Measurements from ENCODE around the gene VANGL2.
"Not testable (repeated sequence)": the region's sequence is repeated elsewhere in the genome, so short reads cannot be mapped to it uniquely, and the experiment has no call there.

The VANGL2 gene

DNA sequence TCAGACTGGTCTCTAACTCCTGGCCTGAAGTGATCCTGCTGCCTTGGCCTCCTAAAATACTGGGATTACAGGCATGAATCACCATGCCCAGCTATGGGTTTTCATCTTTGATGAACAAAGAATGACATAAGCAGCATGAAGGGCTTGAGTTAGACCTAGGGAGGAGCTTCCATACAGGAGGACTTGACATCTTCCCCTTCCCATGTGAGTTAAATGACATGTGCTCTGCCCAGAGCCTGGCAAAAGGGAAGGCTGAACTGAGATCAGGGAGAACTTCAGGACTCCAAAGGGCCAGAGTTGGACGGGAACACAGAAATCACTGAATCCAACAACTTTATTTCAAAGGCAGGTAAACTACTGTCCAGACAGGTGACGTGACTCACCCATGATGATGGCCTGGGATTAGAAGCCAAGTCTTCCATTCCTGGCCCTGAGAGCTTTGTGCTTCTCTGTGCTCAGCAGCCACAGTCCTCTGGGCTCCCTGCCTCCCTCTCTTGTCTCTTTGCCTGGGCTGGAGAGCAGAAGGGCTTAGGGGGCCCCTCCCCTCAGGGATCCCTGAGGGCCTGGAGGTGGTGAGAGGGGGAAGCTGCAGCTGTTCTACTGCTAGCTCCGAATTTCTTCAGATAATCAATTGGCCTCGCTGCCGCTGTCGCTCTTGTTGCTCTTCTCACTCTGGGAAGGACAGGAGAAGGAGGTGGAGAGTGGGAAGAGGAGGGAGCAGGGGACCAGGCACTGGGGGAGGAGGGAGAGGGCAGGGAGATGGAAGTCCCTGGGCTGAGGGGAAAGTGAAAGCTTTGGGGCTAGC is 25.9 kb upstream of the VANGL2 start:
- Mint-ChIP-seq H3K9me3 (no peaks in the 10 kb centered on the region), H3K27ac (ENCODE audit: low read depth) (no peak overlapping the region), H3K36me3 (ENCODE audit: insufficient read depth) (peaks cover 4% of the 10 kb centered on the region), H3K27me3 (no peaks in the 10 kb centered on the region), H3K4me3 (no peak overlapping the region), H3K4me1 (peaks cover 17% of the 10 kb centered on the region)
- DNase-seq (ENCODE audit: low spot score in 2 of 2) (no peak), ATAC-seq (replicated peaks; ENCODE audit: extremely low read depth, poor library complexity, severe bottlenecking) (no peak)

DNA sequence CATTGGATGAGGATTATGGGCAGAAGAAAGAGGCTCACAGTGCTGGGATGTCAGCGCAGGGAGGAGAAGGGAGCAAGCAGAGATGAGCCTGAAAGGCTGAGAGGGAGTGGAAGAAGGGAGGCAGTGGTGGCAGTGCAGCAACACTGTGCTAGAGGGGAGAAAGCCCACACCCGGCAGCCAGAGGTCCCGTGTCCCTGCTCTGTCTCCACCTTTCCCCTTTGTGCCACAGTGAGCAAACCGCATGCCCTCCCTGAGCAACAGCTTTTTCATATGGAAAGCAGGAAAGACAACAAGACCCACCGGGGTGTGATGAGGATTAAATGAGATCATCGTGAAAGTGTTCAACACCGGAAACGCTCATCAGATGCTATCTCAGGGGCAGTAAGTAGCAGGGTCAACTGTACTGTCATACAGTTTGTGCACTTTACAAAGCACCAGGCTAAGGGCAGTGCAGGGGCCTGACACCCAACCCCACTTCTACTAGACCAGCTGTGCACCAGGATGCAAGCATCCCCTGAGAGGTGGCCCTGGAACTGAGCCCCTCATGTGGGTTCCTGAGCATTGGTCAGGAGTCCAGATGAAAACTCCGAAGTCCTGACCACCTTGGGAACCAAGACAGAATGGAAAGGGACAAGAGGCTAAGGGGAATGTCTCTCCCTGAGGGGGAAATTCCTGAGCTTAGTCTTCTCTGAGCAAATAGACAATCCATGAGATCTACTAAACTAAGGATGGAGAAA is 24.4 kb upstream of the VANGL2 start:
- no peaks in the 10 kb centered on the region for H3K9me3 Mint-ChIP-seq
- peaks cover 4% of the 10 kb centered on the region for H3K36me3 Mint-ChIP-seq (ENCODE audit: insufficient read depth)
- peak; percentile 42 for ATAC-seq (replicated peaks; ENCODE audit: extremely low read depth, poor library complexity, severe bottlenecking)
- no peak for DNase-seq (ENCODE audit: low spot score in 2 of 2)
- H3K27ac Mint-ChIP-seq (ENCODE audit: low read depth), result peak overlapping the region; percentile 58
- H3K4me3 Mint-ChIP-seq, result no peak overlapping the region
- no peaks in the 10 kb centered on the region for H3K27me3 Mint-ChIP-seq
- H3K4me1 Mint-ChIP-seq, result peaks cover 17% of the 10 kb centered on the region

DNA sequence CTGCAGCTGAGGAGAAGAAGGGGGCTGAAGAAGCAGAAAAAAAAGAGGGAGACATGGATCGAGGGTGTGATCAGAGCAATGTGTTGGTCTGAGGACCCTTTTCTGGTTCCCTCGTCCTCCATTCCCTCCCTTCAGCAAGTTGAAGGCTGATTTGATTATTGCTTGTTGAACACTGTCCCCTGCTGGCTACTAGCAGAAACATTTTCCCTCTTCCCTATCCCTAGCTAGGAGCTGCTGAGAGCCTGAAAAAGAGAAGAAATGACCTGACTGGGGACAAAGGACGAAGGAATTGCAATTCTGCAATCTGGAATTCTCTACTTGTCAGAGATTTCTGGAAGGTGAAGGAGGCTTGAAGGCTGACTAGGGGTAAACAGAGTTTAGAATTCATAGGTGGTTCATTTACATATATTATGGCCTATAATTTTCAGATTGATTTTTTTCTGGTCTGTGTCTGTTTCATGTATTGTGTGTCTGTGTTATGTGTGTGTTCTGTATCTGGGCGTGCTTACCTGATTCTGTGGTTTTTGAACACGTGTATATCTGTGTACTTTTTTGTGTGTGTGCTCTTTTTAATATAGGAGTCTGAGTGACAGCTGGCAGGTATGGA is 23.7 kb upstream of the VANGL2 start:
- H3K36me3 Mint-ChIP-seq (ENCODE audit: insufficient read depth), result peaks cover 4% of the 10 kb centered on the region
- no peak overlapping the region for H3K4me3 Mint-ChIP-seq
- H3K27ac Mint-ChIP-seq (ENCODE audit: low read depth), result peak overlapping the region; percentile 58

DNA sequence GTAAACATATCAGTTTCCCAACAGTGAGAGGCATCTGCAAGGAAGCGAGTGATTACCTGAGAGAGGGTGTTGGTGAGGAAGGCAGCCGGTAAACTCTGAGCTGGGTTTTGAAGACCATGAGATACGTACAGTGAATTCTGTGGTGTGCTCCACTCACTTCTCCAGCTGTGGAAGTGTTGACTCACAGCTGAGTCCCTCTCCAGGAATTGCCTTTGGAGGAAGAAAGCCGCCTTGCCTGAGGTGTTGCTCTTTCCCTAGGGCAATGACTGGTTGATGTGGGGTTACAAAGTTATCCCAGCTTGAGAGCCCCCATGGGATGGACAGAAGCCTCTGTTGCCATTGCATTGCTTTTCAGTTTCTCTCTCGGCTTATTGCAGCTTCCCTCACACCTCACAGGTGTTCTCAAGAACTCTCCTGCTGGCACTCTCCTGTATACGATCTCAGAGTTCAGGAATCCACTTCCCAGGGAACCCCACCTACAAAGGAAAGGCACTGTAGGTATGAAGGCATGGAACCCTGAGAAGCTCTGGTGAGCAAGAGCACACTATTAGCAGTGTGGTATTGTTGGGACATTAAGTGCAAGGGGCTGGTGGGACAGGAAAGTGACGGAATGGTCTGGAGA is 22.7 kb upstream of the VANGL2 start:
- Mint-ChIP-seq H3K4me3 (no peak overlapping the region), H3K27ac (ENCODE audit: low read depth) (no peak overlapping the region), H3K9me3 (no peaks in the 10 kb centered on the region), H3K4me1 (peaks cover 17% of the 10 kb centered on the region), H3K36me3 (ENCODE audit: insufficient read depth) (peaks cover 4% of the 10 kb centered on the region), H3K27me3 (no peaks in the 10 kb centered on the region)
- DNase-seq (ENCODE audit: low spot score in 2 of 2) (no peak), ATAC-seq (replicated peaks; ENCODE audit: extremely low read depth, poor library complexity, severe bottlenecking) (no peak)

More for the DNA sequence above, 23.7 kb upstream of the VANGL2 start:
- DNase-seq (ENCODE audit: low spot score in 2 of 2), result no peak
- H3K9me3 Mint-ChIP-seq, result no peaks in the 10 kb centered on the region
- peaks cover 17% of the 10 kb centered on the region for H3K4me1 Mint-ChIP-seq
- peak; percentile 72 for ATAC-seq (replicated peaks; ENCODE audit: extremely low read depth, poor library complexity, severe bottlenecking)
- H3K27me3 Mint-ChIP-seq, result no peaks in the 10 kb centered on the region

DNA sequence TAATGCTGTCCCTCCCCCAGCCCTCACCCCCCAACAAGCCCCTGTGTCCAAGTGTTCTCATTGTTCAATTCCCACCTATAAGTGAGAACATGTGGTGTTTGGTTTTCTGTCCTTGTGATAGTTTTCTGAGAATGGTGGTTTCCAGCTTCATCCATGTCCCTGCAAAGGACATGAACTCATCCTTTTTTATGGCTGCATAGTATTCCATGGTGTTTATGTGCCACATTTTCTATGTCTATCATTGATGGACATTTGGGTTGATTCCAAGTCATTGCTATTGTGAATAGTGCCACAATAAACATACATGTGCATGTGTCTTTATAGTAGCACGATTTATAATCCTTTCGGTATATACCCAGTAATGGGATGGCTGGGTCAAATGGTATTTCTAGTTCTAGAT is 15.6 kb upstream of the VANGL2 start:
- H3K4me1 Mint-ChIP-seq; DNase-seq (ENCODE audit: low spot score in 2 of 2); H3K36me3 Mint-ChIP-seq (ENCODE audit: insufficient read depth); ATAC-seq (replicated peaks; ENCODE audit: extremely low read depth, poor library complexity, severe bottlenecking); H3K9me3 Mint-ChIP-seq; H3K27ac Mint-ChIP-seq (ENCODE audit: low read depth); H3K4me3 Mint-ChIP-seq: not testable (repeated sequence)
- peaks cover 16% of the 10 kb centered on the region for H3K27me3 Mint-ChIP-seq

DNA sequence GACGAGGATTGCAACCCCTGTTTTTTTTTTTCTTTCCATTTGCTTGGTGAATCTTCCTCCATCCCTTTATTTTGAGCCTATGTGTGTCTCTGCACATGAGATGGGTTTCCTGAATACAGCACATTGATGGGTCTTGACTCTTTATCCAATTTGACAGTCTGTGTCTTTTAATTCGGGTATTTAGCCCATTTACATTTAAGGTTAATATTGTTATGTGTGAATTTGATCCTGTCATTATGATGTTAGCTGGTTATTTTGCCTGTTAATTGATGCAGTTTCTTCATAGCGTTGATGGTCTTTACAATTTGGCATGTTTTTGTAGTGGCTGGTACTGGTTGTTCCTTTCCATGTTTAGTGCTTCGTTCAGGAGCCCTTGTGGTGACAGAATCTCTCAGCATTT is 12.0 kb upstream of the VANGL2 start:
- H3K9me3 Mint-ChIP-seq; DNase-seq (ENCODE audit: low spot score in 2 of 2); H3K36me3 Mint-ChIP-seq (ENCODE audit: insufficient read depth); ATAC-seq (replicated peaks; ENCODE audit: extremely low read depth, poor library complexity, severe bottlenecking); H3K4me1 Mint-ChIP-seq; H3K4me3 Mint-ChIP-seq; H3K27ac Mint-ChIP-seq (ENCODE audit: low read depth): not testable (repeated sequence)
- peaks cover 29% of the 10 kb centered on the region for H3K27me3 Mint-ChIP-seq

DNA sequence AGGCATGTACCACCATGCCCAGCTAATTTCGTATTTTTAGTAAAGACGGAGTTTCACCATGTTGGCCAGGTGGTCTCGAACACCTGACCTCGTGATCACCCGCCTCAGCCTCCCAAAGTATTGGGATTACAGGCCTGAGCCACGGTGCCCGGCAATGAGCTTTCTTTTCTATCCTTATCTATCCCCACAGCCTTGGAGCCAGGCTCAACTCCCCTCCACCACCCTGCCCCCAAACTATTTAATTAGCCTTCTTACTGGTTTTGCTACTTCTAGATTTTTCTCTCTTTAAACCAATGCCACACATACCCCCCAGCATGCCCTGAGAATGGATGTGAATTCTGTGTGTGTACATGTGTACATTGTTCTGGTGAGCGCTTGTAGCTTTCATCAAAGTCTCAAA is 5.7 kb upstream of the VANGL2 start:
- DNase-seq (ENCODE audit: low spot score in 2 of 2) (no peak), ATAC-seq (replicated peaks; ENCODE audit: extremely low read depth, poor library complexity, severe bottlenecking) (no peak)
- Mint-ChIP-seq H3K27me3 (peaks cover 38% of the 10 kb centered on the region), H3K4me1 (no peaks in the 10 kb centered on the region), H3K4me3 (no peak overlapping the region), H3K36me3 (ENCODE audit: insufficient read depth) (no peaks in the 10 kb centered on the region), H3K27ac (ENCODE audit: low read depth) (no peak overlapping the region), H3K9me3 (no peaks in the 10 kb centered on the region)

- H3K4me1 Mint-ChIP-seq, result no peaks in the 10 kb centered on the region
- no peak for ATAC-seq (replicated peaks; ENCODE audit: extremely low read depth, poor library complexity, severe bottlenecking)
- peaks cover 42% of the 10 kb centered on the region for H3K27me3 Mint-ChIP-seq
Observed at GRCh38 chr1:160397651-160398050, 2.7 kb upstream of the VANGL2 start.

GRCh38 chr1:160398823-160399222 is 1.5 kb upstream of the VANGL2 start:
- H3K27ac Mint-ChIP-seq (ENCODE audit: low read depth), result no peak overlapping the region
- H3K27me3 Mint-ChIP-seq, result peaks cover 45% of the 10 kb centered on the region
- no peak overlapping the region for H3K4me3 Mint-ChIP-seq
- DNase-seq (ENCODE audit: low spot score in 2 of 2), result no peak
- H3K9me3 Mint-ChIP-seq, result no peaks in the 10 kb centered on the region
- peaks cover 4% of the 10 kb centered on the region for H3K36me3 Mint-ChIP-seq (ENCODE audit: insufficient read depth)
- no peak for ATAC-seq (replicated peaks; ENCODE audit: extremely low read depth, poor library complexity, severe bottlenecking)
- no peaks in the 10 kb centered on the region for H3K4me1 Mint-ChIP-seq

More at GRCh38 chr1:160397651-160398050, 2.7 kb upstream of the VANGL2 start:
- DNase-seq (ENCODE audit: low spot score in 2 of 2), result no peak
- Mint-ChIP-seq H3K9me3 (no peaks in the 10 kb centered on the region), H3K4me3 (no peak overlapping the region), H3K27ac (ENCODE audit: low read depth) (no peak overlapping the region), H3K36me3 (ENCODE audit: insufficient read depth) (peaks cover 4% of the 10 kb centered on the region)

DNA sequence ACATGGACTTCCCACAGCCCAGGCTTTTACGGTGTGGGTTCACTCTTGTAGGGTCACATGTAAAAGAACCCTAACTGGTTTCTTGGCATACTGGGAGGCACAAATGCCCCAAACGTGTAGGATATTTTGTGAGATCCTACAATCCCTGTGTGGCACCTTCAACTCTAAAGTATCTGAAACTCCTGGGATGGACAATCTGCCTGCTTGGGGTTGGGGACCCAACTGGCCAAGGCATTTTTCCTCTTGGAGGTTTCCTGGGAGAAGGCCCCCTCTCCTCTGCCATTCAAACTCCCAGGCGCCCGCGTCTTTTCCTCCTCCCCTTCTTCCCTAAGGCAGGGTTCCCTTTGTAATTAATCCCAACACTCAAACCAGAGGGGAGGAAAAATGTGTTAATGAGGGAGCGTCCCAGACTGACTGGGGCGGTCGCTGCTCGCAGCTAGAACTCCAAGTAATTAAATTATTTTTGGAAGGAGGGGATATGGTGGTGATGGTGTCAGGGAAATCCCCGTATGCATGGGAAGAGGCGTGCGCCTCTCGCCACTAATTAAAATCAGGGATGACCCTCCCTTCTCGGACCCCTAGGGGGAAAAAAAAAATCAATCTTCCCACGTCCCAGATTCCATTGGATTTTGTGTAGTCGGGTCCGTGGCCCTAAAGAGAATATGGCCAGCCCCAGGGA is 681 bp upstream of the VANGL2 start:
- Mint-ChIP-seq H3K4me3 (peak overlapping the region; percentile 42), H3K36me3 (ENCODE audit: insufficient read depth) (peaks cover 4% of the 10 kb centered on the region), H3K9me3 (no peaks in the 10 kb centered on the region), H3K4me1 (no peaks in the 10 kb centered on the region), H3K27me3 (peaks cover 39% of the 10 kb centered on the region), H3K27ac (ENCODE audit: low read depth) (no peak overlapping the region)
- no peak for DNase-seq (ENCODE audit: low spot score in 2 of 2)
- no peak for ATAC-seq (replicated peaks; ENCODE audit: extremely low read depth, poor library complexity, severe bottlenecking)

GRCh38 chr1:160400646-160401486 is 502 bp downstream of the VANGL2 start:
- Mint-ChIP-seq H3K27ac (ENCODE audit: low read depth) (no peak overlapping the region), H3K36me3 (ENCODE audit: insufficient read depth) (peaks cover 4% of the 10 kb centered on the region), H3K9me3 (no peaks in the 10 kb centered on the region), H3K27me3 (peaks cover 28% of the 10 kb centered on the region), H3K4me3 (peak overlapping the region; percentile 8), H3K4me1 (no peaks in the 10 kb centered on the region)
- DNase-seq (ENCODE audit: low spot score in 2 of 2) (no peak), ATAC-seq (replicated peaks; ENCODE audit: extremely low read depth, poor library complexity, severe bottlenecking) (no peak)

All from central memory CD8-positive, alpha-beta T cell (primary cell).